Ishikawa (cell line): ENCODE results near the gene LTBP4.

ENCODE experiments used
- CEBPB ChIP-seq: IDR thresholded peaks from 2 replicates; pipeline ENCODE4 v1.6.1; 2012
- CREB1 ChIP-seq: IDR thresholded peaks from 2 replicates; pipeline ENCODE4 v1.6.1; 2012; ENCODE audit warnings: low read depth
- EGR1 ChIP-seq: IDR thresholded peaks from 2 replicates; pipeline ENCODE4 v1.6.1; 2012
- EP300 ChIP-seq: IDR thresholded peaks from 2 replicates; pipeline ENCODE4 v1.6.1; 2012; ENCODE audit warnings: borderline replicate concordance
- FOXM1 ChIP-seq: IDR thresholded peaks from 2 replicates; pipeline ENCODE4 v1.6.1; 2012; ENCODE audit warnings: low read depth, borderline replicate concordance
- MAX ChIP-seq: IDR thresholded peaks from 2 replicates; pipeline ENCODE4 v1.6.1; 2012
- NFIC ChIP-seq: IDR thresholded peaks from 2 replicates; pipeline ENCODE4 v1.6.1; 2012
- RAD21 ChIP-seq: IDR thresholded peaks from 2 replicates; pipeline ENCODE4 v1.6.1; 2012; ENCODE audit warnings: low read depth
- REST ChIP-seq: IDR thresholded peaks from 2 replicates; pipeline ENCODE4 v1.6.1; 2012; ENCODE audit warnings: low read depth, mild to moderate bottlenecking
- TAF1 ChIP-seq: IDR thresholded peaks from 2 replicates; pipeline ENCODE4 v1.6.1; 2012; ENCODE audit warnings: low read depth, mild to moderate bottlenecking
- TCF12 ChIP-seq: IDR thresholded peaks from 2 replicates; pipeline ENCODE4 v1.6.1; 2012; ENCODE audit warnings: low read depth
- TEAD4 ChIP-seq: IDR thresholded peaks from 2 replicates; pipeline ENCODE4 v1.6.1; 2012
- USF1 ChIP-seq: IDR thresholded peaks from 2 replicates; pipeline ENCODE4 v1.6.1; 2012
- YY1 ChIP-seq: IDR thresholded peaks from 2 replicates; pipeline ENCODE4 v1.6.1; 2012; ENCODE audit warnings: low read depth
- ZBTB7A ChIP-seq: IDR thresholded peaks from 2 replicates; pipeline ENCODE4 v1.6.1; 2012; ENCODE audit warnings: low read depth

The LTBP4 gene

GRCh38 chr19:40592170-40592569 is 9.0 kb upstream of the LTBP4 start:
- no peak for TF ChIP-seq TCF12
- peak; percentile 93 for TF ChIP-seq USF1

- TF ChIP-seq TEAD4 (no peak), CEBPB (no peak), EGR1 (no peak), RAD21 (no peak), REST (no peak)
Measured at GRCh38 chr19:40594255-40594654, 6.9 kb upstream of the LTBP4 start.

GRCh38 chr19:40594657-40595091 is 6.5 kb upstream of the LTBP4 start:
- TF ChIP-seq ZBTB7A, result no peak
- TF ChIP-seq NFIC, result no peak
- no peak for TF ChIP-seq FOXM1
- no peak for TF ChIP-seq EGR1
- no peak for TF ChIP-seq CEBPB
- no peak for TF ChIP-seq RAD21
- TF ChIP-seq EP300, result no peak
- no peak for TF ChIP-seq YY1
- TF ChIP-seq USF1, result no peak
- TF ChIP-seq MAX, result no peak
- TF ChIP-seq TAF1, result no peak
- no peak for TF ChIP-seq CREB1
- TF ChIP-seq REST, result no peak
- TF ChIP-seq TEAD4, result no peak

GRCh38 chr19:40596608-40597328 is 4.4 kb upstream of the LTBP4 start:
- TF ChIP-seq EGR1 (peak; percentile 27; the same call in 1 of the 2 replicates), CEBPB (no peak), TCF12 (0 out of 2 replicates have a peak, but pooled peaks have one; percentile 2), USF1 (0 out of 2 replicates have a peak, but pooled peaks have one; percentile 7), MAX (peak; percentile 99), REST (no peak)

GRCh38 chr19:40597329-40597838 is 3.8 kb upstream of the LTBP4 start:
- TF ChIP-seq TCF12, result no peak
- TF ChIP-seq ZBTB7A, result peak; percentile 26; the same call in 1 of the 2 replicates
- TF ChIP-seq NFIC, result no peak
